BJ (cell line): Measurements from ENCODE around the gene CNOT4. TPM values are rescaled to one million over a fixed set of nuclear protein-coding genes. Genes with fewer than 3 reads are reported as not detected.

Source experiments
- CTCF ChIA-PET: fragments of 350-600 bp; formaldehyde crosslinking; extraction: SDS; loops from one replicate; lab custom pipeline; 2021; ENCODE audit warnings: antibody characterized with exemption, inconsistent platforms; lab: Yijun Ruan, JAX
- POLR2A ChIA-PET: fragments of 300-600 bp; sonication (Branson Sonifier 250); formaldehyde crosslinking; extraction: SDS; loops from one replicate; lab custom pipeline; 2021; ENCODE audit warnings: antibody characterized with exemption; lab: Charles Lee
- DNase-seq: peaks from one replicate; pipeline ENCODE4 v3.0.0-alpha.2; 2011; ENCODE audit warnings: low read depth
- H3K27me3 ChIP-seq: 2 replicates; pipeline ENCODE4 v1.6.0; 2011; ENCODE audit warnings: low read length; ENCODE audit not compliant: control insufficient read depth, insufficient read depth
- H3K36me3 ChIP-seq: 2 replicates; pipeline ENCODE4 v1.5.1; 2011; ENCODE audit warnings: low read length; ENCODE audit not compliant: control insufficient read depth, insufficient read depth
- H3K4me3 ChIP-seq: 2 replicates; pipeline ENCODE4 v1.5.1; 2011; ENCODE audit warnings: low read depth, mild to moderate bottlenecking, control low read depth, low read length
- CTCF ChIP-seq: IDR thresholded peaks from 2 replicates; pipeline ENCODE4 v1.5.1; 2011; ENCODE audit warnings: low read depth, mild to moderate bottlenecking, control low read depth, inconsistent platforms, low read length, moderate library complexity; ENCODE audit not compliant: insufficient read depth
- polyA plus RNA-seq: library from polyadenylated mRNA; depleted of rRNA; stranded (reverse); fragments of >200 nt; gene quantifications from 2 replicates; pipeline ENCODE4 v1.2.3, GENCODE V29; 2011

The CNOT4 gene
- polyA plus RNA-seq, 1 experiment = 11.0 TPM

GRCh38 chr7:135538376-135538775 lies 28.5 kb upstream of the CNOT4 start:
- Histone ChIP-seq H3K4me3 (no peak overlapping the region), H3K36me3 (no peaks in the 10 kb centered on the region), H3K27me3 (no peaks in the 10 kb centered on the region; the same call in 1 of the 2 replicates)
- ChIA-PET CTCF (no interaction called here), POLR2A (no interaction called here)
- no peak for DNase-seq
- TF ChIP-seq CTCF = no peak

GRCh38 chr7:135537905-135538304 lies 28.0 kb upstream of the CNOT4 start:
- Histone ChIP-seq H3K36me3 (no peaks in the 10 kb centered on the region), H3K27me3 (no peaks in the 10 kb centered on the region; the same call in 1 of the 2 replicates), H3K4me3 (no peak overlapping the region)
- no peak for DNase-seq
- ChIA-PET POLR2A (no interaction called here), CTCF (no interaction called here)
- no peak for TF ChIP-seq CTCF

- H3K36me3 ChIP-seq = no peaks in the 10 kb centered on the region
- CTCF ChIA-PET = no interaction called here
- TF ChIP-seq CTCF = no peak
- H3K27me3 ChIP-seq = no peaks in the 10 kb centered on the region; the same call in 1 of the 2 replicates
- no peak overlapping the region for H3K4me3 ChIP-seq
- POLR2A ChIA-PET = no interaction called here
- DNase-seq = no peak
Observed at GRCh38 chr7:135537453-135537852, 27.6 kb upstream of the CNOT4 start.

GRCh38 chr7:135536150-135536549 lies 26.2 kb upstream of the CNOT4 start:
- no peak for DNase-seq
- POLR2A ChIA-PET = no interaction called here
- CTCF ChIA-PET = interaction anchor here (0.6 kb wide), 1 partner anchor 262 kb away, joined by 3 read pairs; no protein-coding TSS in a partner anchor

GRCh38 chr7:135527025-135527424 lies 17.1 kb upstream of the CNOT4 start:
- no peak for DNase-seq
- ChIA-PET CTCF (no interaction called here), POLR2A (no interaction called here)
- H3K36me3 ChIP-seq = no peaks in the 10 kb centered on the region
- TF ChIP-seq CTCF = no peak
- no peak overlapping the region for H3K4me3 ChIP-seq
- peaks cover 4% of the 10 kb centered on the region; the same call in 1 of the 2 replicates for H3K27me3 ChIP-seq

More at GRCh38 chr7:135536150-135536549, 26.2 kb upstream of the CNOT4 start:
- TF ChIP-seq CTCF = no peak
- H3K4me3 ChIP-seq = no peak overlapping the region
- H3K36me3 ChIP-seq = no peaks in the 10 kb centered on the region
- peaks cover 4% of the 10 kb centered on the region for H3K27me3 ChIP-seq
